ENCODE data around the gene CCDC88C. TPM values are rescaled to one million over a fixed set of nuclear protein-coding genes. Genes with fewer than 3 reads are reported as not detected.
"Not testable (repeated sequence)": the region's sequence is repeated elsewhere in the genome, so short reads cannot be mapped to it uniquely, and the experiment has no call there.

The CCDC88C gene
- total RNA-seq, 4 donors from 2014 or later, result 1.1 to 2.7 (median 2.1) TPM

DNA sequence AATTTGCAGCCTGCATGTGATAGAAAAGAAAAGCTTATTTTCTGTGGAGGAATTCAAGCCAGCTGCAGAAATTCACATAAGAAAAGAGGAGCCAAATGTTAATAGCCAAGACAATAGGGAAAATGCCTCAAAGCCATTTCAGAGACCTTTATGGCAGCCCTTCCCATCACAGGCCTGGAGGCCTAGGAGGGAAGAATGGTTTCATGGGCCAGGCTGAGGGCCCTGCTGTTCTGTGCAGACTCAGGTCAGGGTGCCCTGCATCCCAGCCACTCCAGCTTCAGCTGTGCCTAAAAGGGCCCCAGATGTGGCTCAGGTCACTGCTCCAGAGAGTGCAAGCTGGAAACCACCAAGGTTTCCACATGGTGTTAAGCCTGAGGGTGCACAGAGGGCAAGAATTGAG, 21.2 kb upstream of the CCDC88C start:
- in situ Hi-C loops (cut with MboI; ENCODE audit: low sequenced_read_pairs in 4 of 4), result no loop called here
- Histone ChIP-seq H3K4me3 (no peak overlapping the region), H3K36me3 (no peaks in the 10 kb centered on the region), H3K27me3 (no peaks in the 10 kb centered on the region), H3K9me3 (no peaks in the 10 kb centered on the region), H3K27ac (no peak overlapping the region), H3K4me1 (no peaks in the 10 kb centered on the region)
- TF ChIP-seq, protein P1, sequence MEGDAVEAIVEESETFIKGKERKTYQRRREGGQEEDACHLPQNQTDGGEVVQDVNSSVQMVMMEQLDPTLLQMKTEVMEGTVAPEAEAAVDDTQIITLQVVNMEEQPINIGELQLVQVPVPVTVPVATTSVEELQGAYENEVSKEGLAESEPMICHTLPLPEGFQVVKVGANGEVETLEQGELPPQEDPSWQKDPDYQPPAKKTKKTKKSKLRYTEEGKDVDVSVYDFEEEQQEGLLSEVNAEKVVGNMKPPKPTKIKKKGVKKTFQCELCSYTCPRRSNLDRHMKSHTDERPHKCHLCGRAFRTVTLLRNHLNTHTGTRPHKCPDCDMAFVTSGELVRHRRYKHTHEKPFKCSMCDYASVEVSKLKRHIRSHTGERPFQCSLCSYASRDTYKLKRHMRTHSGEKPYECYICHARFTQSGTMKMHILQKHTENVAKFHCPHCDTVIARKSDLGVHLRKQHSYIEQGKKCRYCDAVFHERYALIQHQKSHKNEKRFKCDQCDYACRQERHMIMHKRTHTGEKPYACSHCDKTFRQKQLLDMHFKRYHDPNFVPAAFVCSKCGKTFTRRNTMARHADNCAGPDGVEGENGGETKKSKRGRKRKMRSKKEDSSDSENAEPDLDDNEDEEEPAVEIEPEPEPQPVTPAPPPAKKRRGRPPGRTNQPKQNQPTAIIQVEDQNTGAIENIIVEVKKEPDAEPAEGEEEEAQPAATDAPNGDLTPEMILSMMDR (IDR thresholded peaks at IDR 0.05 in 4 of 5, conservative IDR thresholded peaks at IDR 0.05 in 1 of 5), result no peak
- TF ChIP-seq POLR2A (IDR thresholded peaks at IDR 0.05), result no peak
- intact Hi-C loops (cut with DNase I; ENCODE audit: low total_unique reads), result no loop called here
- no peak for ATAC-seq
- no peak for DNase-seq

DNA sequence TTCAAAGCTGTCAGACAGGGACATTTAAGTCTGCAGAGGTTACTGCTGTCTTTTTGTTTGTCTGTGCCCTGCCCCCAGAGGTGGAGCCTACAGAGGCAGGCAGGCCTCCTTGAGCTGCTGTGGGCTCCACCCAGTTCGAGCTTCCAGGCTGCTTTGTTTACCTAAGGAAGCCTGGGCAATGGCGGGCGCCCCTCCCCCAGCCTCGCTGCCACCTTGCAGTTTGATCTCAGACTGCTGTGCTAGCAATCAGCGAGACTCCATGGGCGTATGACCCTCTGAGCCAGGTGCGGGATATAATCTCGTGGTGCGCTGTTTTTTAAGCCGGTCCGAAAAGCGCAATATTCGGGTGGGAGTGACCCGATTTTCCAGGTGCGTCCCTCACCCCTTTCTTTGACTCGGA, 18.6 kb upstream of the CCDC88C start:
- H3K27ac ChIP-seq; intact Hi-C loops (cut with DNase I; ENCODE audit: low total_unique reads); H3K9me3 ChIP-seq; ATAC-seq; DNase-seq; H3K4me3 ChIP-seq; H3K36me3 ChIP-seq; H3K4me1 ChIP-seq; H3K27me3 ChIP-seq; in situ Hi-C loops (cut with MboI; ENCODE audit: low sequenced_read_pairs in 4 of 4): not testable (repeated sequence)

DNA sequence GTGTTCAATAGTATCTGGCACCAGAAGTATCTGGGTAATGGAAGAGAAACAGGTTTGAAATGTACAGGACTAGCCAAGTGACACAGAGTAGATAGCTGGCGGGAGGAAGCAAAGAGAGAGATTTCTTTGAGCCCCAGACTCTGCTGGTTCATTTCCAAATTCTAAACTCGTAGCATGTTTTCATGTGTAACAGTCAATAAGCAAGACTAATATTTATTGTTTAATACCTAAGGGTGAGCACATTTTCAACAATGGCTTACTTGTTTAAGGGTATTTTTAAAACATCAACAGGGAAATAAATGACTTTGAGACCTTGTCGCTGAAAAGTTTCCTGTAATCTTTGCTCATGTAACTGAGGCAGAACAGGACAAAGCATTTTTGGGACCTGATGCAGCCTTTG, 11.8 kb upstream of the CCDC88C start:
- DNase-seq (no peak), ATAC-seq (no peak)
- H3K4me3 ChIP-seq, result no peak overlapping the region
- in situ Hi-C loops (cut with MboI; ENCODE audit: low sequenced_read_pairs in 4 of 4), result loop anchor here in 1 of 4 donors (10.0 kb wide), 1 partner anchor 105 kb away; no protein-coding TSS in a partner anchor
- H3K9me3 ChIP-seq, result no peaks in the 10 kb centered on the region
- H3K27me3 ChIP-seq, result no peaks in the 10 kb centered on the region
- no peak for TF ChIP-seq POLR2A (IDR thresholded peaks at IDR 0.05)
- no peaks in the 10 kb centered on the region for H3K36me3 ChIP-seq
- H3K4me1 ChIP-seq, result no peaks in the 10 kb centered on the region
- no peak overlapping the region for H3K27ac ChIP-seq
- intact Hi-C loops (cut with DNase I; ENCODE audit: low total_unique reads), result no loop called here

DNA sequence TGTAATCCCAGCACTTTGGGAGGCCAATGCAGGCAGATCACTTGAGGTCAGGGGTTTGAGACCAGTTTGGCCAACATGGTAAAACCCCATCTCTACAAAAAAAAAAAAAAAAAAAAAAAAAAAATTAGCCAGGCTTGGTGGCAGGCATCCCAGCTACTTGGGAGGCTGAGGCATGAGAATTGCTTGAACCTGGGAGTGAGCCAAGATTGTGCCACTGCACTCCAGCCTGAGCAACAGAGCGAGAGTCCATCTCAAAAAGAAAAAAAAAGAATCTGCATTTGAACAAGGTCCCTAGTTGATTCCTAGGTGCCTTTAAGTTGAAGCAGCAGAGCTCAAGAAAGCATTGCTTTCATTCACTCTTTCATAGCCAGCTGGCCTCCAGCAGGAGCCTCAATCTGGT, 11.3 kb upstream of the CCDC88C start:
- intact Hi-C loops (cut with DNase I; ENCODE audit: low total_unique reads); H3K4me3 ChIP-seq; H3K36me3 ChIP-seq; ATAC-seq; H3K27ac ChIP-seq; DNase-seq; H3K27me3 ChIP-seq; H3K9me3 ChIP-seq; H3K4me1 ChIP-seq: not testable (repeated sequence)
- in situ Hi-C loops (cut with MboI; ENCODE audit: low sequenced_read_pairs in 4 of 4), result loop anchor here in 1 of 4 donors (10.0 kb wide), 1 partner anchor 104 kb away; no protein-coding TSS in a partner anchor

DNA sequence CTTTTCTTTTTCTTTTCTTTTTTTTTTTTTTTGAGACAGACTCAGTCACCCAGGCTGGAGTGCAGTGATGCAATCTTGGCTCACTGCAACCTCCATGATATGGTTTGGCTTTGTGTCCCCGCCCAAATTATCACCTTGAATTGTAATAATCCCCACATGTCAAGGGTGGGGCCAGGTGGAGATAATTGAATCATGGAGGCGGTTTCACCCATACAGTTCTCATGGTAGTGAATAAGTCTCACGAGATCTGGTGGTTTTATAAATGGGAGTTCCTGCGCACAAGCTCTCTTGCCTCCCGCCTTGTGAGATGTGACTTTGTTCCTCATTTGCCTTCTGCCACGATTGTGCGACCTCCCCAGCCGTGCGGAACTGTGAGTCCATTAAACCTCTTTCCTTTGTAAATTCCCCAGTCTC, 7.9 kb upstream of the CCDC88C start:
- H3K36me3 ChIP-seq; ATAC-seq; intact Hi-C loops (cut with DNase I; ENCODE audit: low total_unique reads); H3K27ac ChIP-seq; H3K27me3 ChIP-seq; H3K9me3 ChIP-seq; H3K4me3 ChIP-seq; DNase-seq; H3K4me1 ChIP-seq: not testable (repeated sequence)
- in situ Hi-C loops (cut with MboI; ENCODE audit: low sequenced_read_pairs in 4 of 4), result loop anchor here in 1 of 4 donors (10.0 kb wide), 1 partner anchor 101 kb away; no protein-coding TSS in a partner anchor

DNA sequence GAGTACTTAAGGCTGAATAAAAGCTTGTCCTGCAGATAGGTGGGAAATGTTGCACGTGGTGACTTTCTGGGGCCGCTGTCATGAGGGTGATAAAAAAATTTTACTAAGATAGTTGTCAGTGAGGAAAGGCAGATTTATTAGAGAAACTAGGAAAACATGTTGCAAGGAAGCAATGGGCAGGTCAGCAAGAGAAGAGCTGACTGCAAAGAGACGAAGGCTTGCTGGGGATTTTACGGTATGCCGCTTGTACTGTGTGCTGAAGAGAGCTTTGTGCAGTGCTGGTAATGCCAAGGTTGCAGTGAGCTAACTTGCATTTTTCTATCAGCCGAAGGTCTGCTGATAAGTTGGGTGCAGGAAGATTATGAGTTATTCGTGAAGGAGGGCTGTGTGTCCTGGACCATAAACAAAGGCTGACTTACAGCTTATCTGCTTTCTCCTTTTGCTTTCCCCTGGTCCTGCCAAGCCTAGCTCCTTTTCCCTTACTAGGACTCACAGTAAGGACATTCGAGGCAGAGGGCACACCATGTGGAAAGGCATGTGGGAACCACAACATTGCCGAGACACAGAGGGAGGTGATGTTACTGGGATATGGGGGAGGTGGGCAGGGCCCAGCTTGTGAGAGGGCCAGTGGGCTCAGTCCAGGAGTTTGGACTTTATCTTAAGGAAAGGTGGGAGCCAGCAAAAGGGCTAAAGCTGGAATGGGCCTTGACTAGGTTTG, 7.4 kb upstream of the CCDC88C start:
- in situ Hi-C loops (cut with MboI; ENCODE audit: low sequenced_read_pairs in 4 of 4) (loop anchor here in 1 of 4 donors (10.0 kb wide), 1 partner anchor 100 kb away; no protein-coding TSS in a partner anchor), intact Hi-C loops (cut with DNase I; ENCODE audit: low total_unique reads) (no loop called here)
- H3K36me3 ChIP-seq, result no peaks in the 10 kb centered on the region
- no peak overlapping the region for H3K27ac ChIP-seq
- no peaks in the 10 kb centered on the region for H3K4me1 ChIP-seq
- TF ChIP-seq POLR2A (IDR thresholded peaks at IDR 0.05), result no peak
- TF ChIP-seq, protein P1 (IDR thresholded peaks at IDR 0.05 in 4 of 5, conservative IDR thresholded peaks at IDR 0.05 in 1 of 5), result no peak
- no peak for ATAC-seq
- DNase-seq, result no peak
- H3K27me3 ChIP-seq, result no peaks in the 10 kb centered on the region
- no peaks in the 10 kb centered on the region for H3K9me3 ChIP-seq
- no peak overlapping the region for H3K4me3 ChIP-seq
